PC-3 (cell line): Measurements from ENCODE around the gene SLC48A1. TPM values are rescaled to one million over a fixed set of nuclear protein-coding genes. Genes with fewer than 3 reads are reported as not detected.

Experiments
- ATAC-seq: fragments of 200-7000 bp; cut with Tn5 transposase; 2 replicates; pipeline ENCODE4 v1.9.1; 2020; ENCODE audit warnings: mild to moderate bottlenecking, moderate library complexity
- BruUV-seq: library from RNA; stranded (reverse); fragments of 400-500 nt; replicated peaks from 2 replicates; lab custom pipeline; 2021; lab: Mats Ljungman, UMichigan
- CTCF ChIA-PET: fragments of 300-600 bp; sonication (Branson Sonifier 250); formaldehyde crosslinking; loops from one replicate; lab custom pipeline; 2022; ENCODE audit warnings: antibody characterized with exemption; lab: Charles Lee
- POLR2A ChIA-PET: fragments of 300-600 bp; sonication (Branson Sonifier 250); formaldehyde crosslinking; loops from one replicate; lab custom pipeline; 2022; ENCODE audit warnings: antibody characterized with exemption; ENCODE audit not compliant: unreplicated experiment; lab: Charles Lee
- DNase-seq: peaks from one replicate; pipeline ENCODE4 v3.0.0-alpha.2; 2015
- H2AFZ ChIP-seq: fragments of 300-600 bp; sonication (generic); 2 replicates; pipeline ENCODE4 v1.6.0; 2016; ENCODE audit warnings: antibody characterized with exemption, low read length
- H3F3A ChIP-seq: fragments of 300-600 bp; sonication (generic); one replicate; pipeline ENCODE4 v1.6.0; 2017; ENCODE audit warnings: antibody characterized with exemption, low read length, control low read depth, mild to moderate bottlenecking; ENCODE audit not compliant: unreplicated experiment
- H3K27ac ChIP-seq: fragments of 300-600 bp; sonication (generic); 2 replicates; pipeline ENCODE4 v1.5.1; 2016; ENCODE audit warnings: mild to moderate bottlenecking, low read length
- H3K27me3 ChIP-seq: fragments of 300-600 bp; sonication (generic); 2 replicates; pipeline ENCODE4 v1.6.1; 2016; ENCODE audit warnings: low read length, mixed read lengths
- H3K36me3 ChIP-seq: fragments of 300-600 bp; sonication (generic); 2 replicates; pipeline ENCODE4 v1.6.1; 2016; ENCODE audit warnings: low read depth, mixed run types, low read length, mixed read lengths
- H3K4me1 ChIP-seq: fragments of 300-600 bp; sonication (generic); 2 replicates; pipeline ENCODE4 v1.5.1; 2016; ENCODE audit warnings: low read length; ENCODE audit not compliant: insufficient read depth
- H3K4me2 ChIP-seq: fragments of 300-600 bp; sonication (generic); 2 replicates; pipeline ENCODE4 v1.6.0; 2016; ENCODE audit warnings: low read length
- H3K4me3 ChIP-seq: fragments of 300-600 bp; sonication (generic); 2 replicates; pipeline ENCODE4 v1.5.1; 2016; ENCODE audit warnings: mild to moderate bottlenecking, low read length, mixed read lengths
- H3K79me2 ChIP-seq: fragments of 300-600 bp; sonication (generic); 2 replicates; pipeline ENCODE4 v1.6.1; 2017; ENCODE audit warnings: low read length, mixed read lengths
- H3K9ac ChIP-seq: fragments of 300-600 bp; sonication (generic); 2 replicates; pipeline ENCODE4 v1.6.0; 2016; ENCODE audit warnings: mild to moderate bottlenecking, low read length
- H3K9me2 ChIP-seq: fragments of 300-600 bp; sonication (generic); replicated peaks from 2 replicates; pipeline ENCODE4 v1.6.1; 2016; ENCODE audit warnings: mixed run types, low read length, mixed read lengths
- H3K9me3 ChIP-seq: fragments of 300-600 bp; sonication (generic); 2 replicates; pipeline ENCODE4 v1.6.1; 2016; ENCODE audit warnings: low read length, mixed read lengths
- H4K20me1 ChIP-seq: fragments of 300-600 bp; sonication (generic); 2 replicates; pipeline ENCODE4 v1.6.1; 2016; ENCODE audit warnings: low read length, mixed read lengths
- CTCF ChIP-seq: fragments of 300-600 bp; sonication (generic); conservative IDR thresholded peaks from 2 replicates; pipeline ENCODE4 v1.5.1; 2017; ENCODE audit warnings: antibody characterized with exemption, low read depth, mild to moderate bottlenecking, low read length
- EZH2 ChIP-seq: fragments of 300-600 bp; sonication (generic); IDR thresholded peaks from one replicate; pipeline ENCODE4 v1.6.1; 2017; ENCODE audit warnings: antibody characterized with exemption, mild to moderate bottlenecking, low read length; ENCODE audit not compliant: unreplicated experiment
- EZH2phosphoT487 ChIP-seq: fragments of 300-600 bp; sonication (generic); IDR thresholded peaks from 2 replicates; pipeline ENCODE4 v1.6.1; 2018; ENCODE audit warnings: mild to moderate bottlenecking, antibody characterized with exemption, low read length, borderline replicate concordance
- intact Hi-C: fragments of 100-400 bp; cut with micrococcal nuclease; formaldehyde crosslinking; loops from 2 replicates; pipeline ENCODE4 v1.9.0; 2023
- total RNA-seq: library from RNA; depleted of rRNA; stranded (reverse); fragments of >200 nt; gene quantifications from 2 replicates; pipeline ENCODE4 v1.2.3, GENCODE V29; 2014

The SLC48A1 gene
- total RNA-seq, 1 experiment from 2014 or later = 21.4 TPM

GRCh38 chr12:47787596-47788319 lies 14.7 kb downstream of the SLC48A1 start:
- no peaks in the 10 kb centered on the region for H3K9me2 ChIP-seq
- no TSS peak for BruUV-seq
- DNase-seq (no peak), ATAC-seq (no peak)
- no peak for TF ChIP-seq EZH2phosphoT487
- no peak for TF ChIP-seq CTCF
- no peak for TF ChIP-seq EZH2
- no peak overlapping the region for H3K4me3 ChIP-seq
- no peak overlapping the region for H2AFZ ChIP-seq
- H3K27ac ChIP-seq = no peak overlapping the region
- H3K4me2 ChIP-seq = no peak overlapping the region
- H3K36me3 ChIP-seq = peaks cover 71% of the 10 kb centered on the region
- CTCF ChIA-PET = no interaction called here
- no peaks in the 10 kb centered on the region for H3F3A ChIP-seq
- H3K9ac ChIP-seq = no peak overlapping the region
- POLR2A ChIA-PET = no interaction called here
- H3K27me3 ChIP-seq = no peaks in the 10 kb centered on the region
- no peaks in the 10 kb centered on the region for H3K4me1 ChIP-seq
- H4K20me1 ChIP-seq = no peaks in the 10 kb centered on the region
- intact Hi-C loops = no loop called here
- H3K79me2 ChIP-seq = no peaks in the 10 kb centered on the region
- no peaks in the 10 kb centered on the region for H3K9me3 ChIP-seq

- Histone ChIP-seq H3K36me3 (peaks cover 74% of the 10 kb centered on the region), H3K9ac (no peak overlapping the region), H3K27me3 (no peaks in the 10 kb centered on the region), H3K4me1 (no peaks in the 10 kb centered on the region), H3F3A (no peaks in the 10 kb centered on the region), H3K27ac (no peak overlapping the region), H3K4me2 (no peak overlapping the region), H3K9me3 (no peaks in the 10 kb centered on the region), H4K20me1 (no peaks in the 10 kb centered on the region), H3K4me3 (no peak overlapping the region), H2AFZ (no peak overlapping the region), H3K9me2 (no peaks in the 10 kb centered on the region), H3K79me2 (no peaks in the 10 kb centered on the region)
- DNase-seq (no peak), ATAC-seq (no peak)
- ChIA-PET CTCF (interaction anchor here (0.9 to 1.1 kb wide), 2 partner anchors 49 to 50 kb away, joined by 3 to 5 read pairs; no protein-coding TSS in a partner anchor), POLR2A (no interaction called here)
- intact Hi-C loops = no loop called here
- no TSS peak for BruUV-seq
- TF ChIP-seq EZH2phosphoT487 = no peak
Measured at GRCh38 chr12:47789141-47789540, 16.1 kb downstream of the SLC48A1 start.

- intact Hi-C loops = no loop called here
- POLR2A ChIA-PET = interaction anchor here (0.6 kb wide), 1 partner anchor 23 kb away, joined by 3 read pairs; no protein-coding TSS in a partner anchor
Measured at GRCh38 chr12:47789712-47790489, 16.9 kb downstream of the SLC48A1 start.

More at GRCh38 chr12:47789712-47790489, 16.9 kb downstream of the SLC48A1 start:
- Histone ChIP-seq H3K9me2 (no peaks in the 10 kb centered on the region), H3K9ac (no peak overlapping the region), H3K4me3 (no peak overlapping the region), H3K4me2 (no peak overlapping the region), H3K27ac (no peak overlapping the region), H2AFZ (no peak overlapping the region), H3K27me3 (no peaks in the 10 kb centered on the region), H3K79me2 (no peaks in the 10 kb centered on the region), H3K4me1 (no peaks in the 10 kb centered on the region), H4K20me1 (no peaks in the 10 kb centered on the region), H3K9me3 (no peaks in the 10 kb centered on the region), H3K36me3 (peaks cover 74% of the 10 kb centered on the region), H3F3A (no peaks in the 10 kb centered on the region)
- ATAC-seq (no peak), DNase-seq (no peak)
- no TSS peak for BruUV-seq
- TF ChIP-seq CTCF (no peak), EZH2 (no peak), EZH2phosphoT487 (no peak)
- CTCF ChIA-PET = interaction anchor here (0.9 to 1.1 kb wide), 2 partner anchors 48 to 49 kb away, joined by 3 to 5 read pairs; no protein-coding TSS in a partner anchor
